GM12878 (cell line): Measurements from ENCODE around the gene GALR1.

Experiments used
- CBX3 ChIP-seq: fragments of 200-600 bp; sonication (generic); IDR thresholded peaks from 2 replicates; pipeline ENCODE4 v1.6.1; 2016; ENCODE audit warnings: low read depth, borderline replicate concordance
- CTCF ChIP-seq, 3 experiments: IDR thresholded peaks in 2 of 3; conservative IDR thresholded peaks in 1 of 3; 2 replicates each; pipeline ENCODE4 v1.5.1; 2011; ENCODE audit warnings: low read depth in 3 of 3, low read length in 3 of 3, mild to moderate bottlenecking in 3 of 3, control low read depth in 2 of 3, moderate library complexity in 2 of 3, inconsistent platforms in 1 of 3, mixed read lengths in 1 of 3; ENCODE audit not compliant: control insufficient read depth in 2 of 3, insufficient read depth in 1 of 3; ENCODE audit errors: extremely low read depth in 1 of 3
- EP300 ChIP-seq, 2 experiments: fragments of 150-350 bp in 1 of 2; IDR thresholded peaks; 2 replicates each; pipeline ENCODE4 v1.6.1; 2011 to 2012; ENCODE audit warnings: low read depth in 2 of 2, low read length in 2 of 2, borderline replicate concordance in 1 of 2, improper control_type of control experiment in 1 of 2, inconsistent platforms in 1 of 2; ENCODE audit not compliant: control insufficient read depth in 1 of 2
- MAX ChIP-seq: IDR thresholded peaks from 2 replicates; pipeline ENCODE4 v1.6.1; 2012; ENCODE audit warnings: low read depth, low read length, improper control_type of control experiment
- NFIC ChIP-seq: IDR thresholded peaks from 2 replicates; pipeline ENCODE4 v1.6.1; 2012; ENCODE audit warnings: low read depth, mild to moderate bottlenecking, inconsistent platforms, low read length, moderate library complexity
- NFYB ChIP-seq: IDR thresholded peaks from 2 replicates; pipeline ENCODE4 v1.6.1; 2011; ENCODE audit warnings: low read depth, mild to moderate bottlenecking, low read length, improper control_type of control experiment, moderate library complexity; ENCODE audit not compliant: insufficient read depth
- POLR2AphosphoS5 ChIP-seq: IDR thresholded peaks from 2 replicates; pipeline ENCODE4 v1.6.1; 2011; ENCODE audit warnings: mild to moderate bottlenecking, low read length, inconsistent platforms
- RB1 ChIP-seq: fragments of 450-650 bp; formaldehyde crosslinking; IDR thresholded peaks from 2 replicates; pipeline ENCODE4 v1.6.1; 2017; ENCODE audit warnings: mild to moderate bottlenecking, borderline replicate concordance
- SIX5 ChIP-seq: IDR thresholded peaks from 2 replicates; pipeline ENCODE4 v1.6.1; 2011; ENCODE audit warnings: mild to moderate bottlenecking, low read depth, low read length, moderate library complexity; ENCODE audit not compliant: severe bottlenecking

DNA sequence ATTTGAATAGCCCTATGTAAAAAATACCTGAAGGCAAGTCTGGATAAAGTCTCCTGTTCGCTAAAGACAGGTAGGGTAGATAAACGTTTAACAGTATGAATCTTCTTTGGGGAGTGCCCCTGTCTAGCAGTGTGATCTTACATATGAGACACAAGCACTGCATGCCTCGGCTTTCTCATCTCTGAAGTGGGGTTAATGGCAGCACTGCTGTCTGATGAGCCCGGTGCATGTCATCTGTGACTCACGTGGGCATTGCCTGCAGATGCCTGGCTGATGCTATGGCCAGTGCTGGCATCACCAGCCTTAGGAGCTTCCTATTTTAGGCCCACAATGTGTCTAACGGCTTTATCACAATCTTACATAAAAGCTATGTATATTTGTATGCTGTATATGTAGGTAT lies 50.1 kb downstream of the GALR1 start:
- TF ChIP-seq CBX3 = no peak
- TF ChIP-seq NFYB = no peak
- TF ChIP-seq CTCF (IDR thresholded peaks at IDR 0.05 in 2 of 3, conservative IDR thresholded peaks at IDR 0.05 in 1 of 3; ENCODE audit: control insufficient read depth in 2 of 3, extremely low read depth in 1 of 3, insufficient read depth in 1 of 3, low read depth in 3 of 3, low read length in 3 of 3) = no peak
- no peak for TF ChIP-seq MAX
- TF ChIP-seq RB1 = no peak
- no peak for TF ChIP-seq POLR2AphosphoS5
- TF ChIP-seq SIX5 = no peak
- no peak for TF ChIP-seq NFIC
- TF ChIP-seq EP300 (IDR thresholded peaks at IDR 0.05; ENCODE audit: borderline replicate concordance in 1 of 2, control insufficient read depth in 1 of 2, low read depth in 2 of 2, low read length in 2 of 2) = no peak
